HG03457 (cell line): ENCODE data around the gene PLAC9.
"Not testable (repeated sequence)": the region's sequence is repeated elsewhere in the genome, so short reads cannot be mapped to it uniquely, and the experiment has no call there.

Experiments
- ATAC-seq: cut with Tn5 transposase; IDR thresholded peaks from one replicate; pipeline ENCODE4 v1.9.1; 2021; ENCODE audit warnings: moderate number of reproducible peaks; ENCODE audit not compliant: unreplicated experiment

The PLAC9 gene

GRCh38 chr10:80132299-80133139 lies at the start of gene PLAC9:
Gene PLAC9 (plus strand): TSS chr10:80132730. CDS start chr10:80132763, 33 bp downstream.
- ATAC-seq, result no peak

GRCh38 chr10:80090121-80090520 lies 42.4 kb upstream of the PLAC9 start:
- no peak for ATAC-seq

- ATAC-seq, result no peak
Observed at GRCh38 chr10:80094231-80094630, 38.3 kb upstream of the PLAC9 start.

- ATAC-seq, result not testable (repeated sequence)
Observed at GRCh38 chr10:80098272-80098671, 34.3 kb upstream of the PLAC9 start.

- ATAC-seq, result not testable (repeated sequence)
Observed at GRCh38 chr10:80099295-80099694, 33.2 kb upstream of the PLAC9 start.

- no peak for ATAC-seq
Observed at GRCh38 chr10:80100116-80100515, 32.4 kb upstream of the PLAC9 start.

GRCh38 chr10:80100861-80101695 lies 31.5 kb upstream of the PLAC9 start:
- ATAC-seq, result no peak

- no peak for ATAC-seq
Observed at GRCh38 chr10:80104066-80104926, 28.2 kb upstream of the PLAC9 start.

- ATAC-seq, result no peak
Observed at GRCh38 chr10:80108576-80109239, 23.8 kb upstream of the PLAC9 start.

- ATAC-seq, result no peak
Observed at GRCh38 chr10:80110986-80111385, 21.5 kb upstream of the PLAC9 start.

- no peak for ATAC-seq
Observed at GRCh38 chr10:80118669-80119068, 13.9 kb upstream of the PLAC9 start.

- no peak for ATAC-seq
Observed at GRCh38 chr10:80122110-80122710, 10.3 kb upstream of the PLAC9 start.

GRCh38 chr10:80122746-80123145 lies 9.8 kb upstream of the PLAC9 start:
- no peak for ATAC-seq

GRCh38 chr10:80126876-80127275 lies 5.7 kb upstream of the PLAC9 start:
- no peak for ATAC-seq

GRCh38 chr10:80131499-80131901 lies 1.0 kb upstream of the PLAC9 start:
- no peak for ATAC-seq

- no peak for ATAC-seq
Observed at GRCh38 chr10:80133206-80133605, 676 bp downstream of the PLAC9 start.

GRCh38 chr10:80133687-80134086 lies 1.2 kb downstream of the PLAC9 start:
- ATAC-seq, result not testable (repeated sequence)

- no peak for ATAC-seq
Observed at GRCh38 chr10:80136134-80136571, 3.6 kb downstream of the PLAC9 start.

- no peak for ATAC-seq
Observed at GRCh38 chr10:80137031-80137862, 4.7 kb downstream of the PLAC9 start.
